Activated CD8-positive, alpha-beta T cell treated with anti-CD3 and anti-CD28 coated beads, Interleukin-2, amount 10 ng/mL, durations not matched to agents 7 days and 5 days (primary cell): Measurements from ENCODE around the gene FTO. TPM values are rescaled to one million over a fixed set of nuclear protein-coding genes. Genes with fewer than 3 reads are reported as not detected.

Experiments used
- ATAC-seq: fragments of 150-1000 bp; cut with Tn5 transposase; one replicate; pipeline ENCODE4 v1.10.0; 2021; ENCODE audit warnings: moderate library complexity
- CTCF ChIA-PET: fragments of 350-600 bp; sonication (Branson Sonifier 250); formaldehyde crosslinking; loops from one replicate; lab custom pipeline; 2021; ENCODE audit warnings: antibody characterized with exemption; lab: Charles Lee
- POLR2A ChIA-PET: fragments of 350-600 bp; sonication (Branson Sonifier 250); formaldehyde crosslinking; loops from one replicate; lab custom pipeline; 2021; ENCODE audit warnings: antibody characterized with exemption; lab: Charles Lee
- DNase-seq: peaks from one replicate; pipeline ENCODE4 v3.0.0-alpha.2; 2020
- H3K27ac Mint-ChIP-seq: one replicate; pipeline ENCODE4 v1.8.0; 2021; ENCODE audit warnings: mild to moderate bottlenecking, mixed read lengths
- H3K27me3 Mint-ChIP-seq: one replicate; pipeline ENCODE4 v1.8.0; 2021; ENCODE audit warnings: low read depth, mixed read lengths
- H3K36me3 Mint-ChIP-seq: one replicate; pipeline ENCODE4 v1.8.0; 2021; ENCODE audit warnings: low read depth, mixed read lengths
- H3K4me1 Mint-ChIP-seq: one replicate; pipeline ENCODE4 v1.8.0; 2021; ENCODE audit warnings: low read depth, mixed read lengths
- H3K4me3 Mint-ChIP-seq: one replicate; pipeline ENCODE4 v1.8.0; 2021; ENCODE audit warnings: mild to moderate bottlenecking, mixed read lengths
- H3K9me3 Mint-ChIP-seq: one replicate; pipeline ENCODE4 v1.8.0; 2022; ENCODE audit warnings: mixed read lengths; ENCODE audit not compliant: insufficient read depth
- total RNA-seq, 2 experiments: library from RNA; stranded (reverse); gene quantifications; one replicate each; pipeline ENCODE4 v1.2.3, GENCODE V29; 2021

The FTO gene
- total RNA-seq, 2 experiments from 2014 or later: 40.2 to 44.5 TPM

DNA sequence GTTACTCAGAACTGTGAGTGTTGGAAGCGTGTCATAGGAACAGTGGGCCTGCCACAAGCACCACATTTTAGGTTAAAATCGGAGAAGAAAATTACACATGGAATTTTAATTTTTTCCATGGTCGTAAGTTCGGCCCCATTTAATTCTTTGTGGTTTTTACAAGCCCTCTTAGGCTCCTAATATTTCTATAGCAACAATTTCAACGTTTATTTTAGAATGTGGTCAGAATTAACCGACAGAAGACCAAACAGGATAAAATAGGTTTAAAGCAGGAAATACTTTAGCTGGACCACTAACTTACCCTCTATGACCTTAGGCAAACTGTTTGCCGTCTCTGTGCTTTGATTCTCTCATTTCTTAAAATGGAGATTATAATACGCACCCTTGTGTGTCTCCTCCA, 69.9 kb downstream of the FTO start:
- POLR2A ChIA-PET: no interaction called here
- no peak for DNase-seq
- Mint-ChIP-seq H3K9me3 (no peaks in the 10 kb centered on the region), H3K27me3 (no peaks in the 10 kb centered on the region), H3K4me3 (no peak overlapping the region), H3K36me3 (no peaks in the 10 kb centered on the region), H3K4me1 (peaks cover 7% of the 10 kb centered on the region), H3K27ac (no peak overlapping the region)
- CTCF ChIA-PET: interaction anchor here (0.7 to 1.0 kb wide), 8 partner anchors 10 to 1293 kb away, joined by 3 to 5 read pairs (median 3); no protein-coding TSS in a partner anchor
- no peak for ATAC-seq

DNA sequence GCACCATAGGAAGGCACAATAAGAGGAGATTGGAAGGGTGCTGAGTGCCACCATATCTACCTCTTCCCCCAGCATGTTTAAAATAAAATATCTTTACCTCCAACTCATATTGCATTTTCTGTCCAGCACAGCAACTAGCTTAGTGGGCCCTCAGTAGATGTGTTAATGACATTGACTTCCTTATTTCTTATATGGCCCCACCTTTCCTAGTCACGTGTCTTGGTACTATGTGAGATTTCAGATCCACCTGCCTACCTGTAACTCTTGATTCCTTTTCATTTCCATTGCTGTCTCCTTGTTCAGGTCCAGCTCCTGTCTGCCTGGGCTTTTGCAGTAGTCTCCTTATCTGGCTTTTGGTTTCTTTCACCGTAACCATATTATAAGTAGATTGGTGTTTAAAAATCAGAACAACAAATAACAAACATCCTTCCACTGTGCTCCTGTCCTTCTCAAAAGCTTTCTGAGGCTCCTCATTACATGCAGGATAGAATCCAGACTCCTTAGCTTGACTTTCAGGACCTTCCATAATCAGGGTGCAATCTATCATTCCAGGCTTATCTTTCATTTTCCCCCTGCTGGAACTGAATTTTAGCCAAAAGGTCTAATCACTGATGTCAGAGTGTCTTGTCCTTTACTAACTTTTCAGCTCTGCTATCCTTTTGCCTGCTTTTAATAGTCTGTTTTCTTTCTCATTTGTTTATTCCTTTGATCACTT, 71.3 kb downstream of the FTO start:
- no peaks in the 10 kb centered on the region for H3K36me3 Mint-ChIP-seq
- ChIA-PET POLR2A (no interaction called here), CTCF (interaction anchor here (0.8 to 2.2 kb wide), 3 partner anchors 32 to 225 kb away, joined by 3 to 7 read pairs (median 3); no protein-coding TSS in a partner anchor)
- no peak for DNase-seq
- H3K9me3 Mint-ChIP-seq: no peaks in the 10 kb centered on the region
- no peak overlapping the region for H3K4me3 Mint-ChIP-seq
- ATAC-seq: no peak
- H3K27me3 Mint-ChIP-seq: no peaks in the 10 kb centered on the region
- no peak overlapping the region for H3K27ac Mint-ChIP-seq
- peaks cover 4% of the 10 kb centered on the region for H3K4me1 Mint-ChIP-seq

DNA sequence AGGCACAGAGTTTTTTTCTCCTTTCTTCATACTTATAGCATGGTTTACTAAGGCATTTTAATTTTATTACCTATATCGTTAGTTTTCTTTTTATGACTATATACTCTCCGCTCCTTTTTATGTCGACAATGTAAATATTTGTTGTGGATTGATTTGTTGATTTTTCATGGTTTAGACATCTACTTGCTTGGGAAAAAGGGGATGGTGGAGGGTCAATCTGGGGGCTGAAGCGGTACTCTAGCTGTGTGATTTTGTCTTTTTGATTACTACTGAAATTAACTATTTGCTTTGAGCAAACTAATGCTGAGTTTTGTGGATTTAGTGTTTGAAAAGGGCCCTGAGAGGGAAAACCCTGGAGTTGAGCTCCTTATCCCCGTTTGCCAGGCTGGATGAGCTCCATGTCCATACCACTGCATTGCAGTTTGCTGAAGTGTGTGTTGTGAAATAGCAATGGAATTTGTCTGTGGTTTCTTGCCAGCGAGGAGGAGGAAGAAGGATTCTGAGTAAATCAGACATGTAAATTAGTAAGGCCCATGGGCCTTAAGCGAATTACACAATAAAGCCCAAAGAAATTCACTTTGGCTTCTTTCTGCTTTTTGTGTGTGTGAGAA, 72.0 kb downstream of the FTO start:
- ChIA-PET POLR2A (no interaction called here), CTCF (interaction anchor here (2.2 kb wide), 1 partner anchor 33 kb away, joined by 7 read pairs; no protein-coding TSS in a partner anchor)
- Mint-ChIP-seq H3K4me3 (no peak overlapping the region), H3K36me3 (no peaks in the 10 kb centered on the region), H3K4me1 (peaks cover 4% of the 10 kb centered on the region), H3K9me3 (no peaks in the 10 kb centered on the region), H3K27me3 (no peaks in the 10 kb centered on the region), H3K27ac (no peak overlapping the region)
- ATAC-seq: no peak
- no peak for DNase-seq

DNA sequence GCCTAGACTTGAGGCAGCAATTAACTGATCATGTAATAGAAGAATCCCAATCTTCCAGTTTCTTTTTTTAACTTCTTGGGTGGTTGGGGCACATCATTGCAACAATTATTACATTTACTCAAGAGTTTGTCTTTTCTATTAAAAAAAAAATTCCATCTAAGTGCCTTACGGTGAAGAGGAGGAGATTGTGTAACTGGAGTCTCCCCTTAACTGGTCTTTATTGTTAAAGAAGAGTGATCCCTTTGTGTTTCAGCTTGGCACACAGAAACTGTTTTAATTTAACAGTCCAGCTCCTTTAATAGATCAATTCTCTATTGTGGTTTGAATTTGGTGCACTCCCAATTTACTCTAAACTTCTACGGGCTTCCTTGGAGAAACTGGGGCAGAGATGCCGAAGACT, 75.2 kb downstream of the FTO start:
- ChIA-PET POLR2A (no interaction called here), CTCF (no interaction called here)
- no peak overlapping the region for H3K4me3 Mint-ChIP-seq
- H3K36me3 Mint-ChIP-seq: no peaks in the 10 kb centered on the region
- DNase-seq: no peak
- H3K9me3 Mint-ChIP-seq: no peaks in the 10 kb centered on the region
- H3K27ac Mint-ChIP-seq: no peak overlapping the region
- ATAC-seq: no peak
- peaks cover 2% of the 10 kb centered on the region for H3K4me1 Mint-ChIP-seq
- no peaks in the 10 kb centered on the region for H3K27me3 Mint-ChIP-seq

DNA sequence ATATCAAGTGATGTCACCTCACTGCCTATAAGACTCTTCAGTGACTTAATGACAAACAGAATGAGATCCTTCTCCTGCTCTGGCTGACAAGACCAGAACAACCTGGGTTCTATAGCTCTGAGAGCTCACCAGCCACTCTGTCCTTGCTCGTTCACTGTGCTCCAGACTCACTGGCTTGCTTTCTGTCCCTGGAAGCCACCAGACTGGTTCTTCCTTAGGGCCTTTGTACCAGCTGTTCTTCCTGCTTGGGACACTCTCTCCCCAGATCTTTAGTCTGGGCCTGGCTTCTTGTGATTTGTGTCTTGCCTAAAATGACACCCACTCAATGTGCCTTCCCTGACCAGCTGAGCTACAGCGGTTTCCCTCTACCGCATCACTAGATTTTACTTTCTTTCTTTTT, 76.1 kb downstream of the FTO start:
- CTCF ChIA-PET: no interaction called here
- no peaks in the 10 kb centered on the region for H3K9me3 Mint-ChIP-seq
- no peaks in the 10 kb centered on the region for H3K27me3 Mint-ChIP-seq
- H3K27ac Mint-ChIP-seq: no peak overlapping the region
- POLR2A ChIA-PET: no interaction called here
- no peaks in the 10 kb centered on the region for H3K4me1 Mint-ChIP-seq
- ATAC-seq (no peak), DNase-seq (no peak)
- no peaks in the 10 kb centered on the region for H3K36me3 Mint-ChIP-seq
- H3K4me3 Mint-ChIP-seq: no peak overlapping the region

DNA sequence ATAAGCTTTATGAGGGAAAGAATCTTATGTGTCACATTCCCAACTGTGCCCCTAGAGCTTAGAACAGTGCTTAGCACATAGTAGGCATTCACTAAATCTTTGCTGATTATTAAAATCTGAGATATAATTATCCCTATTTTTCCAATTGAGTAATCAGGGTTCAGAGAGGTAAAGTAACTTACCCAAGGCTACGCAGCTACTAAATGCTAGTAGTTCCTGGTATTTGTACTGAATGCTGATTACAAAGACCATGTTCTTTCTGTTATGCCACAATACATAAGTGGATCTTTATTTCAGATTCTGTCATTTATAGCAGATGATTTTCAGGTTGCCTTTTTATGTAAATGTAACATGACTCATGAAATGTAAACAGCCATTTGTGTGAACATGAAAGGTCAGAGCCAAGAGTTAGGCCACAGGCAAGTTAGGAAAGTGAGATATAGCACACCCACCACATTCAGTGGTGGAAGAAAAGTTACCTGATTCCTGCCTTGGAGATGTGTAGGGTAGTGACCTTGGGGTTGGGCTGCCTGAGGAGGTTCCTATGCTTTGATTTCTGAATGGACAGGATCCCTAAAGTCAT, 77.2 kb downstream of the FTO start:
- ChIA-PET POLR2A (no interaction called here), CTCF (no interaction called here)
- no peak for DNase-seq
- ATAC-seq: no peak
- H3K36me3 Mint-ChIP-seq: no peaks in the 10 kb centered on the region
- H3K9me3 Mint-ChIP-seq: no peaks in the 10 kb centered on the region
- H3K4me3 Mint-ChIP-seq: no peak overlapping the region
- H3K4me1 Mint-ChIP-seq: no peaks in the 10 kb centered on the region
- H3K27me3 Mint-ChIP-seq: no peaks in the 10 kb centered on the region
- H3K27ac Mint-ChIP-seq: no peak overlapping the region

DNA sequence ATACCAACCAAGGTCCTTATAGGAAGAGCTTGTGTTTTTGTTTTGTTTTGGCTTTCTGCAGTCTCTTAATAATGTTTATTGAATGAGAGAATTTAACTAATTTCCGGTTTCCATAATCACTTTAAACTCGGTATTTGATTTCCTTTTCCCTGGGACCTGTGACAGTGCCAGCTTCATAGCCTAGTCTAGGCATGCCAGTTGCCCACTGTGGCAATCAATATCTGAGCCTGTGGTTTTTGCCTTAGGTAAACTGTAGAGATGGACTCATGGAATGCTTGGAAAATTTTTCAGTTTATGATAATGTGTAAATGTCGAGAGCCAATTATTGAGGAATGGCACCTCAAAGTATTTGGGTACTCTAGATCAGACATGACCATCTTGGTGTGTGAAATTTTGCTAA, 78.2 kb downstream of the FTO start:
- DNase-seq: no peak
- CTCF ChIA-PET: no interaction called here
- Mint-ChIP-seq H3K4me3 (no peak overlapping the region), H3K4me1 (no peaks in the 10 kb centered on the region), H3K27ac (no peak overlapping the region), H3K36me3 (no peaks in the 10 kb centered on the region), H3K27me3 (no peaks in the 10 kb centered on the region), H3K9me3 (no peaks in the 10 kb centered on the region)
- POLR2A ChIA-PET: no interaction called here
- ATAC-seq: no peak

DNA sequence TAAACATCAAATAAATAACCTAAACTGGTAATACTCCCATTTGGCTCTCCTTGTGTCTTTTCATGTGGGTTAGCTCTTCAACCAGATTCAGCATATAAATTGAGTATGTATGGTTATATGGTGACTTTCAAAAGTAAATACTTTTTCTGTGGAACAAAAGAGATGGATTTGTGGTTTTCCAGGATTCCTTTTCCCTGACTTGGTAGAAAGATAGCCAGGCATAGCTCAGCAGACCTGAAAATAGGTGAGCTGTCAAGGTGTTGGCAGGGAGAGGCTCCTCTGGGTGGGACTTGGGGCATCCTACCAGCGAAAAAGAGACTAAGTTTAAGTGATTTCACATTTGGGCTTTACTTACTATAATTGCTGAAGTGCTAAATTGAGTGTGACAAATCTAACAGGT, 80.3 kb downstream of the FTO start:
- ATAC-seq: no peak
- no peaks in the 10 kb centered on the region for H3K36me3 Mint-ChIP-seq
- DNase-seq: no peak
- no peaks in the 10 kb centered on the region for H3K9me3 Mint-ChIP-seq
- H3K27me3 Mint-ChIP-seq: no peaks in the 10 kb centered on the region
- POLR2A ChIA-PET: no interaction called here
- CTCF ChIA-PET: interaction anchor here (1.2 kb wide), 1 partner anchor 11 kb away, joined by 5 read pairs; no protein-coding TSS in a partner anchor
- no peak overlapping the region for H3K4me3 Mint-ChIP-seq
- no peak overlapping the region for H3K27ac Mint-ChIP-seq
- H3K4me1 Mint-ChIP-seq: no peaks in the 10 kb centered on the region

DNA sequence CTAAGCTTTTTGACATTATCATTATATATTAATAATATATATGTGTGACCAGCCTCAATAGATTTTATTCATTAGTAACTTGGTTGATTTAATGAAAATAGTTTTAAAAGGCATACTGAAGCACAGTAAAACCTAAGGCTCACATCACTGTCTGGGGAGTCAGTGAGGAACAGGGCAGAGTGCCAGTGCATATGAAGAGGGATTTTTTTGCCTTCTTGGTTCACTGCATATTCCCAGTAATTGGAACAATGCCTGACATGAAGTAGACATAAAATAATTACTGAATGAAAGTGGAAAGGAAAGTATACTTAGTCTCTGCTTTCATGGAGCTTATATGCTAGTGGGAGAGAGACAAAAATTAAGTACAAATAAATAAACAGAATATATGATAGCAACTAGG, 81.1 kb downstream of the FTO start:
- H3K9me3 Mint-ChIP-seq: no peaks in the 10 kb centered on the region
- CTCF ChIA-PET: interaction anchor here (1.2 kb wide), 1 partner anchor 11 kb away, joined by 5 read pairs; no protein-coding TSS in a partner anchor
- H3K27ac Mint-ChIP-seq: no peak overlapping the region
- DNase-seq (no peak), ATAC-seq (no peak)
- no peaks in the 10 kb centered on the region for H3K27me3 Mint-ChIP-seq
- H3K4me3 Mint-ChIP-seq: no peak overlapping the region
- H3K36me3 Mint-ChIP-seq: no peaks in the 10 kb centered on the region
- no peaks in the 10 kb centered on the region for H3K4me1 Mint-ChIP-seq
- POLR2A ChIA-PET: no interaction called here

DNA sequence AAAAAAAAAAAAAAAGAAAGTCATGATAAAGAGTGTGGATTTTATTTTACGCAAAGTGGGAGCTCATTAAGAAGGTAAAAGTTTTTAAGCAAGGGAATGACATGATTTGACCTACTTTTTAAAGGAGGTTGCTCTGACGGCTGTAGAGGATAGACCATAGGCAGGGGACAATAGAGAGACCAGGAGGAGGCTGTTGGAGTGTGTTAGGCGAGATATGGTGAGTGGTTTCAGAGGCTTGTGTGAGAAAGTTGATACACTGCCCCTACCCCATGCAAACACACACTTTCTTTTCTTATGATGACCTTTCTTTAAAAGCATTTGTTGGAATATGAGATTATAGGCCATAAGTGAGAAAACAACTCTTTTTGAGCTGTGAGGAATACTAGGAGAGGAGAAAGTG, 82.0 kb downstream of the FTO start:
- H3K4me1 Mint-ChIP-seq: no peaks in the 10 kb centered on the region
- H3K36me3 Mint-ChIP-seq: no peaks in the 10 kb centered on the region
- no peak overlapping the region for H3K27ac Mint-ChIP-seq
- no peak overlapping the region for H3K4me3 Mint-ChIP-seq
- no peak for DNase-seq
- POLR2A ChIA-PET: no interaction called here
- CTCF ChIA-PET: no interaction called here
- no peaks in the 10 kb centered on the region for H3K9me3 Mint-ChIP-seq
- H3K27me3 Mint-ChIP-seq: no peaks in the 10 kb centered on the region
- no peak for ATAC-seq

DNA sequence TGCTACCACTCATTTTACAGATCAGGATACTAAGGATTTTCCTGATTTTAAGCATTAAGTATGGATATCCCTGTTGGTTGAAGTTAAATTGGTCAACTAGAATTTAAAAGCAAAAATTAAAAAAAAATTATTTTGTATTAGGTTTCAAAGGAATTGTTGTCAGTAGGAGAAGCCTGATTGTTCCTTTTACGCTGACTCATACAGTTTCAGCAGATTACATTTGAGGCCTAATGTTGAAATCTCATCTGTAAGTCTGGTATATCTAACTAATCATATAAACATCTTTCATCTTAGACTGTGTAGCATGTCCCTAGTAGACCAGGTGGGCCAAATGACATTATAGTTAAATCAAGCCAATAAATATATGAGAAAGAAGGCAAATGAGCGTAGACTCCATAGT, 83.5 kb downstream of the FTO start:
- ChIA-PET CTCF (no interaction called here), POLR2A (no interaction called here)
- no peaks in the 10 kb centered on the region for H3K27me3 Mint-ChIP-seq
- H3K4me3 Mint-ChIP-seq: no peak overlapping the region
- no peaks in the 10 kb centered on the region for H3K4me1 Mint-ChIP-seq
- no peak overlapping the region for H3K27ac Mint-ChIP-seq
- no peaks in the 10 kb centered on the region for H3K9me3 Mint-ChIP-seq
- DNase-seq (no peak), ATAC-seq (no peak)
- H3K36me3 Mint-ChIP-seq: no peaks in the 10 kb centered on the region

DNA sequence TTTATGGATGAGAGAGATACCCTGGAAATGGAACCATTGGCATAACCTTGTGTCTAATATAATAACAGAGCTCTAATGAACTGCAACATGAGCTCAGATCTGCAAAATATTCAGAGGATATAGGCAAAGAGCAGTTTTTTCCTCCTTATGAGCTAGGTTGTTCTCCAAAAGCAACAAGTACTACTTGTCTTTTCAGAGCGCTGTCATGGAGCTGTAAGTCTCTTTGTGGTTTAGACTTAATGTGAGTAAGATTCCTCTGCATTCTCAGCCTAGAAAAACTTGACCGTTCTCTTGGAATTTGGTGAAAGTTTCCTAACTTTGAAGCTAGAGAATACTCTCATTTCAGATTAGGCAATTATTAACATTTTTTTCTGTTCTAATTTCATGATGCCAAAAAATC, 85.2 kb downstream of the FTO start:
- H3K9me3 Mint-ChIP-seq: no peaks in the 10 kb centered on the region
- H3K27me3 Mint-ChIP-seq: no peaks in the 10 kb centered on the region
- DNase-seq (no peak), ATAC-seq (no peak)
- H3K36me3 Mint-ChIP-seq: no peaks in the 10 kb centered on the region
- H3K4me3 Mint-ChIP-seq: no peak overlapping the region
- ChIA-PET CTCF (no interaction called here), POLR2A (no interaction called here)
- H3K27ac Mint-ChIP-seq: no peak overlapping the region
- H3K4me1 Mint-ChIP-seq: no peaks in the 10 kb centered on the region
